PFSK-1 (cell line): ENCODE results near the gene CUBN.

ENCODE experiments used
- FOXP2 ChIP-seq: optimal IDR thresholded peaks from 2 replicates; pipeline ENCODE3; 2011; ENCODE audit warnings: borderline replicate concordance, control low read depth, inconsistent platforms; ENCODE audit not compliant: insufficient read depth; ENCODE audit errors: extremely low read length, extremely low read depth
- POLR2AphosphoS5 ChIP-seq: IDR thresholded peaks from 2 replicates; pipeline ENCODE4 v1.6.1; 2012; ENCODE audit warnings: low read depth, mild to moderate bottlenecking, control low read depth, low read length, moderate library complexity
- REST ChIP-seq, 2 experiments: IDR thresholded peaks; 2 replicates each; pipeline versions ENCODE4 v1.6.1 to v1.8.0; 2011 to 2012; ENCODE audit warnings: low read depth in 2 of 2, low read length in 2 of 2, control low read depth in 1 of 2, inconsistent platforms in 1 of 2, mild to moderate bottlenecking in 1 of 2, moderate library complexity in 1 of 2; ENCODE audit not compliant: insufficient read depth in 1 of 2
- SIN3A ChIP-seq: IDR thresholded peaks from 2 replicates; pipeline ENCODE4 v1.6.1; 2012; ENCODE audit warnings: mild to moderate bottlenecking, low read length, moderate library complexity, borderline replicate concordance; ENCODE audit not compliant: insufficient read depth
- TAF1 ChIP-seq: IDR thresholded peaks from 2 replicates; pipeline ENCODE4 v1.6.1; 2012; ENCODE audit warnings: low read length, control low read depth, borderline replicate concordance; ENCODE audit not compliant: insufficient read depth

Gene CUBN

GRCh38 chr10:17101257-17101909 lies 28.2 kb downstream of the CUBN start:
- TF ChIP-seq REST (IDR thresholded peaks at IDR 0.05; ENCODE audit: insufficient read depth in 1 of 2, low read depth in 2 of 2, low read length in 2 of 2) (no peak), SIN3A (no peak)

GRCh38 chr10:17100586-17100985 lies 29.0 kb downstream of the CUBN start:
- TF ChIP-seq TAF1 = no peak
- no peak for TF ChIP-seq REST (IDR thresholded peaks at IDR 0.05; ENCODE audit: insufficient read depth in 1 of 2, low read depth in 2 of 2, low read length in 2 of 2)
- TF ChIP-seq SIN3A = no peak
- no peak for TF ChIP-seq FOXP2
- no peak for TF ChIP-seq POLR2AphosphoS5

GRCh38 chr10:17098012-17098411 lies 31.6 kb downstream of the CUBN start:
- TF ChIP-seq SIN3A (no peak), REST (IDR thresholded peaks at IDR 0.05; ENCODE audit: insufficient read depth in 1 of 2, low read depth in 2 of 2, low read length in 2 of 2) (no peak), TAF1 (no peak), POLR2AphosphoS5 (no peak), FOXP2 (no peak)

- TF ChIP-seq POLR2AphosphoS5 = no peak
- no peak for TF ChIP-seq SIN3A
- TF ChIP-seq TAF1 = no peak
- no peak for TF ChIP-seq REST (IDR thresholded peaks at IDR 0.05; ENCODE audit: insufficient read depth in 1 of 2, low read depth in 2 of 2, low read length in 2 of 2)
- TF ChIP-seq FOXP2 = no peak
Measured at GRCh38 chr10:17094844-17095243, 34.8 kb downstream of the CUBN start.

GRCh38 chr10:17092986-17093803 lies 36.4 kb downstream of the CUBN start:
- TF ChIP-seq SIN3A (no peak), FOXP2 (no peak), POLR2AphosphoS5 (no peak), TAF1 (no peak), REST (IDR thresholded peaks at IDR 0.05; ENCODE audit: insufficient read depth in 1 of 2, low read depth in 2 of 2, low read length in 2 of 2) (no peak)
